NCI-H2227 (cell line): ENCODE measurements around the gene SERPINA4.

ENCODE experiments used
- DNase-seq: peaks from one replicate; lab custom pipeline; 2025; ENCODE audit not compliant: unreplicated experiment; lab: John Stamatoyannopoulos, UW

SERPINA4 gene

GRCh38 chr14:94560751-94561655, at the start of gene SERPINA4:
Gene SERPINA4, plus strand, starts transcription at chr14:94561442. Its CDS starts 2,041 bp downstream, at chr14:94563483.
- DNase-seq: no peak

GRCh38 chr14:94514351-94514750, 46.9 kb upstream of the SERPINA4 start:
- DNase-seq: no peak

- DNase-seq: no peak
Measured at GRCh38 chr14:94515426-94515825, 45.8 kb upstream of the SERPINA4 start.

GRCh38 chr14:94515856-94516255, 45.4 kb upstream of the SERPINA4 start:
- no peak for DNase-seq

- no peak for DNase-seq
Measured at GRCh38 chr14:94517248-94517640, 44.0 kb upstream of the SERPINA4 start.

- DNase-seq: no peak
Measured at GRCh38 chr14:94517641-94518257, 43.5 kb upstream of the SERPINA4 start.

- DNase-seq: no peak
Measured at GRCh38 chr14:94521375-94522114, 39.7 kb upstream of the SERPINA4 start.

- DNase-seq: no peak
Measured at GRCh38 chr14:94522115-94522724, 39.0 kb upstream of the SERPINA4 start.

- no peak for DNase-seq
Measured at GRCh38 chr14:94523265-94523664, 38.0 kb upstream of the SERPINA4 start.

- no peak for DNase-seq
Measured at GRCh38 chr14:94524093-94524492, 37.1 kb upstream of the SERPINA4 start.

- no peak for DNase-seq
Measured at GRCh38 chr14:94531187-94531586, 30.1 kb upstream of the SERPINA4 start.

GRCh38 chr14:94532447-94532846, 28.8 kb upstream of the SERPINA4 start:
- no peak for DNase-seq

GRCh38 chr14:94535506-94535905, 25.7 kb upstream of the SERPINA4 start:
- DNase-seq: no peak

- DNase-seq: no peak
Measured at GRCh38 chr14:94536836-94537235, 24.4 kb upstream of the SERPINA4 start.

GRCh38 chr14:94538070-94538740, 23.0 kb upstream of the SERPINA4 start:
- no peak for DNase-seq

GRCh38 chr14:94539181-94539580, 22.1 kb upstream of the SERPINA4 start:
- DNase-seq: no peak

GRCh38 chr14:94540031-94540794, 21.0 kb upstream of the SERPINA4 start:
- no peak for DNase-seq

- no peak for DNase-seq
Measured at GRCh38 chr14:94541234-94541975, 19.8 kb upstream of the SERPINA4 start.

- DNase-seq: no peak
Measured at GRCh38 chr14:94542111-94542810, 19.0 kb upstream of the SERPINA4 start.
